ENCODE measurements around the gene TNXB.

The TNXB gene

GRCh38 chr6:32152769-32153563 is 43.8 kb upstream of the TNXB start:
- TF ChIP-seq CTCF (IDR thresholded peaks at IDR 0.05; ENCODE audit: insufficient read depth, low read length, poor library complexity, severe bottlenecking), result no peak
- no peak for DNase-seq (ENCODE audit: extremely low read depth, insufficient read length)
- Histone ChIP-seq H3K4me3 (replicated peaks; ENCODE audit: low read depth, low read length) (no peak overlapping the region), H3K36me3 (ENCODE audit: control insufficient read depth, insufficient read depth, low read length) (no peaks in the 10 kb centered on the region), H3K27me3 (replicated peaks; ENCODE audit: control insufficient read depth, insufficient read depth, low read length) (peaks cover 1% of the 10 kb centered on the region)

GRCh38 chr6:32151863-32152768 is 43.0 kb upstream of the TNXB start, which contains the start of gene PRRT1:
TSS of gene PRRT1 (minus strand) at chr6:32151939. CDS start at chr6:32151827, 112 bp downstream.
- Histone ChIP-seq H3K36me3 (ENCODE audit: control insufficient read depth, insufficient read depth, low read length) (no peaks in the 10 kb centered on the region), H3K4me3 (replicated peaks; ENCODE audit: low read depth, low read length) (no peak within 1 kb of the TSS), H3K27me3 (replicated peaks; ENCODE audit: control insufficient read depth, insufficient read depth, low read length) (peaks cover 1% of the 10 kb centered on the region)
- no peak for TF ChIP-seq CTCF (IDR thresholded peaks at IDR 0.05; ENCODE audit: insufficient read depth, low read length, poor library complexity, severe bottlenecking)
- no peak for DNase-seq (ENCODE audit: extremely low read depth, insufficient read length)

- DNase-seq (ENCODE audit: extremely low read depth, insufficient read length), result no peak
- no peak for TF ChIP-seq CTCF (IDR thresholded peaks at IDR 0.05; ENCODE audit: insufficient read depth, low read length, poor library complexity, severe bottlenecking)
- Histone ChIP-seq H3K4me3 (replicated peaks; ENCODE audit: low read depth, low read length) (no peak overlapping the region), H3K36me3 (ENCODE audit: control insufficient read depth, insufficient read depth, low read length) (no peaks in the 10 kb centered on the region), H3K27me3 (replicated peaks; ENCODE audit: control insufficient read depth, insufficient read depth, low read length) (peaks cover 1% of the 10 kb centered on the region)
Observed at GRCh38 chr6:32151181-32151862, 42.2 kb upstream of the TNXB start.

GRCh38 chr6:32149932-32150870 is 41.1 kb upstream of the TNXB start:
- H3K4me3 ChIP-seq (replicated peaks; ENCODE audit: low read depth, low read length), result no peak overlapping the region
- DNase-seq (ENCODE audit: extremely low read depth, insufficient read length), result no peak

More at GRCh38 chr6:32149932-32150870, 41.1 kb upstream of the TNXB start:
- no peak for TF ChIP-seq CTCF (IDR thresholded peaks at IDR 0.05; ENCODE audit: insufficient read depth, low read length, poor library complexity, severe bottlenecking)
- H3K36me3 ChIP-seq (ENCODE audit: control insufficient read depth, insufficient read depth, low read length), result no peaks in the 10 kb centered on the region
- H3K27me3 ChIP-seq (replicated peaks; ENCODE audit: control insufficient read depth, insufficient read depth, low read length), result peaks cover 1% of the 10 kb centered on the region
